Urinary bladder (tissue), 4 donors: ENCODE data around the gene CHST3. TPM values are rescaled to one million over a fixed set of nuclear protein-coding genes. Genes with fewer than 3 reads are reported as not detected.

Experiments
- DNase-seq: peaks from one replicate; pipeline ENCODE4 v3.0.0-alpha.2; 2015; ENCODE audit errors: extremely low spot score
- H3K27ac ChIP-seq: one replicate; pipeline ENCODE4 v1.5.1; 2013; ENCODE audit warnings: low read depth, mild to moderate bottlenecking, moderate library complexity
- H3K36me3 ChIP-seq: one replicate; pipeline ENCODE4 v1.6.1; 2013; ENCODE audit warnings: mild to moderate bottlenecking, moderate library complexity; ENCODE audit not compliant: insufficient read depth
- H3K4me1 ChIP-seq: one replicate; pipeline ENCODE4 v1.6.1; 2013; ENCODE audit warnings: mild to moderate bottlenecking, moderate library complexity; ENCODE audit not compliant: insufficient read depth
- H3K4me3 ChIP-seq: one replicate; pipeline ENCODE4 v1.5.1; 2013; ENCODE audit warnings: low read depth, low read length
- WGBS: extraction: QIAGEN DNeasy Blood & Tissue Kit; methylation state at CpG from one replicate; pipeline ENCODE4 v1.1.7; 2013; 5-methylcytosine and 5-hydroxymethylcytosine counted together
- polyA plus RNA-seq: library from polyadenylated mRNA; stranded (reverse); fragments of 200-250 nt; gene quantifications from one replicate; pipeline ENCODE4 v1.2.3, GENCODE V29; 2013
- total RNA-seq: library from RNA; depleted of rRNA; stranded (reverse); fragments of >200 nt; gene quantifications from one replicate; pipeline ENCODE4 v1.2.3, GENCODE V29; 2014
- donor health status: healthy with polysubstance abuse.
- donor health status: healthy.

The CHST3 gene
- total and polyA plus RNA-seq, 2 donors: 15.9 to 17.1 TPM

DNA sequence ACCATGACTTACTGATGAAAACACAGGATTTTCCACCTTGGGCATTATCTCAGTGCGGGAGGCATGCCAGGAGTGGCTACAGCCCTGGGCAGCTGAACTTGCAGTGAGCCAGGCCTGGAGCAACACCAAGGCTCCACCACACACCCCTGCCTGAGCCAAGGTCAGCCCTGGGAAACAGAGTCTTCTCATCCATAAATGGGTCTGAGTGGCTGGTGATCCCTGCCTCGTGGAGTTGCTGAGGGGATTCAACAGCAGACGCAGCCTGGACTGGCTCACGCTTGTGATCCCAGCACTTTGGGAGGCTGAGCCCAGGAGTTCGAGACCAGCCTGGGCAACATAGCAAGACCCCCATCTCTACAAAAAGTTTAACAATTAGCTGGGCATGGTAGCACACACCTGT is 91.9 kb downstream of the CHST3 start:
- H3K27ac ChIP-seq: no peak overlapping the region
- H3K4me3 ChIP-seq: no peak overlapping the region
- no peak for DNase-seq
- H3K36me3 ChIP-seq: no peaks in the 10 kb centered on the region
- no peaks in the 10 kb centered on the region for H3K4me1 ChIP-seq
- WGBS: 88% methylated on average over 5 of the region's 5 CpGs

DNA sequence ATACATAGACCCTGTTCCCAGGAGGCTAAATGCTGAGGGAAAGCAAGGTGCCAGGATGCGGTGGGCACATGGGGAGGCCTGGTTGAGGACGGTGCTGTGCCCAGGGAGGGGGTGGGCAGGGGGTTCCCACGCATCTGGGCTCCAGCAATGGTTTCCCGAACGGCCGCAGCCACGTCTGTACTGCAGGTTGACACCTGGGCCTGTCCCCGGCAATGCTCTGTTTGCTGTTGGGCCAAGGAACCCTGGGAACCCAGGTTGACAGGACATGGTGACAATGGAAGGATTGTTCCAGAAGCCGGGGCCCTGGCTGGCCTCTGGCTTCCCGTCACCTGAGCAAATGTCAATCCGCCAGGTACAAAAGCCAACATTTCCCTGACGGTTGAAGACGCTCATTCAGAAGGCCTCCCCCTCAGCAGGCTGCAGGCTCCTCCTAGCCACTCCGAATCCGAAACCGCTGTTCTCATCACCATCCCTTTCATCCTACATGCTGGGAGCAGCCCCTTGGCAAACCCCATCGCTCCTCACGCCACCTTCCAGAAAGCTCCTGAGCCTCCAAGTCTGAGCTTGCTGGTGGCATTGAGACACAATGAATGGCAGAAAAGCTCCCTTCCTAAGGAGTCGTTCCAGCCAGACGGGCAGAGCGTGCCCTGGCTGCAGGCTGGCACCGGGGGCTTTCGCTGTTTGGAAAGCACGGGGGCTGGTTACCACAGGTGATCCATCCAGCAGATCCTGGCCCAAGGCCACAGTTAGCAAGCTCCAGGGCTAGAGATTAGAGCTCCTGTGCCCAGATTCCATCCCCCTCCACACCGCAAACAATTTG is 92.9 kb downstream of the CHST3 start:
- no peak overlapping the region for H3K27ac ChIP-seq
- no peaks in the 10 kb centered on the region for H3K4me1 ChIP-seq
- WGBS: 92% methylated on average over 25 of the region's 25 CpGs
- no peak overlapping the region for H3K4me3 ChIP-seq
- no peaks in the 10 kb centered on the region for H3K36me3 ChIP-seq
- DNase-seq: no peak

GRCh38 chr10:72058347-72058898 is 94.2 kb downstream of the CHST3 start:
- H3K27ac ChIP-seq: no peak overlapping the region
- no peaks in the 10 kb centered on the region for H3K36me3 ChIP-seq
- WGBS: 87% methylated on average over 12 of the region's 12 CpGs
- no peak for DNase-seq
- H3K4me3 ChIP-seq: no peak overlapping the region
- H3K4me1 ChIP-seq: no peaks in the 10 kb centered on the region

- Histone ChIP-seq H3K4me3 (no peak overlapping the region), H3K36me3 (no peaks in the 10 kb centered on the region), H3K4me1 (no peaks in the 10 kb centered on the region), H3K27ac (no peak overlapping the region)
- no peak for DNase-seq
- WGBS: 49% methylated on average over 21 of the region's 21 CpGs
These were observed 95.0 kb downstream of the CHST3 start for GRCh38 chr10:72058989-72059842.

DNA sequence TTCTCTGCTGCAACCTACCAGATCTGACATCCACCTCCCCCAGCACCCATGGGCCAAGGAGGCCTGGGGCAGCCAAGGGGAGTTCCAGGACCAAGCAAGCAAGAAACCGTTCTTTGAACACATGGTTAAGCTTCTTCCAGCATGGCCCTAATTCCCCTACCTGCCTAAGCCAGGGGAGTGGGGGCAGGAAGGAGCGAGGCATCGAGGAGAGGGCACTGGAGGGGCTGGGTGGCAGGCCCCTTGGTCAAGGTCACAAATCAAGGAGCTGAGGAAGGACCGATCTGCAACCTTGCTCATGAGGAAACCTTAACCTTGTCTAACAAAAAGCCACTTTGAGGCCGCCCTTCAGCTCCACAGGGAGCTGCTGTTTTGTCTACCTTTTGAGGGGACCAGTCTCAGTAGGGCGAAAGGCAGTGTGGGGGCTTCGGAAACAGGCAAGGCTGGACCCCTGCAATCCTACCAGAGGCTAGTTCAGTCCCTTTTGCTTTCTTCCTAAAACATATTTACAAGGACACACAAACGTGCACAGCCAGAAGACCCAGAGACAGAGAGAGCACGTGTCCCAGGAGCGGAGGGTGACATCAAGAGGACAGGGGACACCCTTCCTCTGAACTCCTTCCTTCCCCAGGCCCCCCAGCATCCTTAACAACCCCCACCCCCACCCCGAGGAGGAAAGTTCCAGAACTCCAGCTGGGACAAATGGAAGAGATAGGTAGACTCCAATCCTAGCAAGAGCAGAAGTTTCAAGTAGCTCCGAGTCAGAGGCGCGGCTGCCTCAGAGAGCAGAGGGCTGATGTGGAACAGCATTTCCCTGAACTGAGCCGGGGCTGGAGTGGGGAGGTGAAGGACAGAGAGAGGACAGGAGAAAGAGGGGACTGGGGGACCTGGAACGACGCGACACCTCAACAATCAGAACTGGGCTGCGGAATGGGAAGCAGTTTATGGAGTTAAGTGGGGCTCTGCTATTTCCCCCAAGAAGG is 95.9 kb downstream of the CHST3 start:
- H3K36me3 ChIP-seq: no peaks in the 10 kb centered on the region
- WGBS: 83% methylated on average over 19 of the region's 19 CpGs
- no peaks in the 10 kb centered on the region for H3K4me1 ChIP-seq
- no peak overlapping the region for H3K27ac ChIP-seq
- no peak overlapping the region for H3K4me3 ChIP-seq
- no peak for DNase-seq

DNA sequence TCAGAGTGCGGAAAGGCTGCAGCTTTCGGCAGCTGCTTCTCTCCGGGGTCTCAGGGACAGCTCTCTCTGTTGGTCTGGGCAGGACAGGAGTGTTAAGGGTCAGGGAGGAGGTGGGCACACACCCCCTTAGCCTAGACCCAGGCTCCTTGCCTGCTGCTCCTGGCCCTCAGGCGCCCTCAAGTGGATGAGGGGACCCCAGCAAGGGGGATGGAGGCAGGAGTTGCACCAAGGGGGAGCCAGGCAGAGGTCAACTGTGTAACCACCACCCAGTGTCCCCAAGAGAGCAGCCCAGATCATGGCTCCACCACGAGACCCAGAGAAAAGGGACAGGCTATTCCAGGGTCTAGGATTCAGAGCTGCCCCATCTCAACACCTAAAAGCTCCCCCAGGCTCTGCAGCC is 97.3 kb downstream of the CHST3 start:
- no peak overlapping the region for H3K27ac ChIP-seq
- no peaks in the 10 kb centered on the region for H3K36me3 ChIP-seq
- no peak for DNase-seq
- no peaks in the 10 kb centered on the region for H3K4me1 ChIP-seq
- H3K4me3 ChIP-seq: no peak overlapping the region
- 80% methylated on average over 5 of the region's 5 CpGs for WGBS

DNA sequence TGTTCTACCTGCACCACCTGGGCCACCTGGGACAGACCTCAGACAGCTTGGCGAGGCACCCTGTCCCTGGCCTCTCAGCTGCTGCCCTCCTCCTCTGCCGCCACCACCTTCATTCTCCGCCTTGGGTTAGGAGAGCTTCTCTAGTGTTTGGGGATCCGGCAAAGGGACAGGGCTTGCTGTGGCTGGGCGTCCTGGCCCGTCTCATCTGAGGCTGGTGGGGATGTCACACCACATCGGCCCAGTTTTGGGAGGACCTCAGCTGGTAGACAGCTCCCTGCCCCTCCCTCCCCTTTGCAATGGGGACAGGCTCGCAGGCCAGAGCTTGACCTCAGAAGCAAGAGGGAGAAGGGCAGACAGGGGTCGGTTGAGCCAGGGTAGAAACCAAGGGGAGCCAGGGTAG is 97.7 kb downstream of the CHST3 start:
- Histone ChIP-seq H3K27ac (no peak overlapping the region), H3K36me3 (no peaks in the 10 kb centered on the region), H3K4me1 (no peaks in the 10 kb centered on the region), H3K4me3 (no peak overlapping the region)
- no peak for DNase-seq
- 94% methylated on average over 9 of the region's 9 CpGs for whole genome bisulfite sequencing

- DNase-seq: no peak
- no peaks in the 10 kb centered on the region for H3K36me3 ChIP-seq
- no peaks in the 10 kb centered on the region for H3K4me1 ChIP-seq
- H3K27ac ChIP-seq: no peak overlapping the region
- WGBS: 93% methylated on average over 10 of the region's 10 CpGs
- H3K4me3 ChIP-seq: no peak overlapping the region
These were observed 98.2 kb downstream of the CHST3 start for GRCh38 chr10:72062382-72062781.

Other genes with a start within 250 kb of the CHST3 start
- 0.26 TPM for gene C10orf105, start 244.6 kb upstream of the CHST3 start, total RNA-seq
- gene C10orf105, start 244.6 kb upstream of the CHST3 start, polyA plus RNA-seq: 0.11 TPM
- gene VSIR, start 190.9 kb upstream of the CHST3 start, total RNA-seq: 24.9 TPM
- gene VSIR, start 190.9 kb upstream of the CHST3 start, polyA plus RNA-seq: 59.6 TPM
- gene PSAP, start 113.1 kb upstream of the CHST3 start, total RNA-seq: 424 TPM
- gene PSAP, start 113.1 kb upstream of the CHST3 start, polyA plus RNA-seq: 964 TPM
- 3.2 TPM for gene SPOCK2, start 124.2 kb downstream of the CHST3 start, total RNA-seq
- gene SPOCK2, start 124.2 kb downstream of the CHST3 start, polyA plus RNA-seq: 10.1 TPM